ENCODE data around the gene PLEKHA6. TPM values are rescaled to one million over a fixed set of nuclear protein-coding genes. Genes with fewer than 3 reads are reported as not detected.

Gene PLEKHA6
- polyA plus RNA-seq, 3 donors: 41.1 to 56.4 (median 48.0) TPM

DNA sequence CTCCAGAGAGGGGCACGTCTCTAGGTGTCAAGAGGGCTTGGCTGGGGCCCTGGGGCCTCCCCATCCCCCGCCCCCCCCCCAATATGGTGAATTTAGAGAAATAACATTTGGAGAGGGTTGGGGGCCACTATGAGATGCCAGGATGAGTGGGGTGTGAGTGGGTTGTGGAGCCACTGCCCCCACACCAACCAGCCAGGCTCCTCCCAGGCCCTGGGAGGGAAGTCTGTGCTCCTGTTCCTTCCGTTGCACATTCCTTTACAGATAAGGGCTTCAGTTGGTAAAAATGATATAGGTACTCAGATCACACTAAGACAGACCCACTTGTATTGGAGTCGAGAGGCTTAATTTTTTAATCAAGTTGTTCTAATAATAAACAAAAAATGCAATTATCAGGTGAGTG, 585 bp upstream of the PLEKHA6 start:
- no peak for DNase-seq (ENCODE audit: extremely low read depth in 1 of 11, low read depth in 9 of 11, low spot score in 4 of 11)

DNA sequence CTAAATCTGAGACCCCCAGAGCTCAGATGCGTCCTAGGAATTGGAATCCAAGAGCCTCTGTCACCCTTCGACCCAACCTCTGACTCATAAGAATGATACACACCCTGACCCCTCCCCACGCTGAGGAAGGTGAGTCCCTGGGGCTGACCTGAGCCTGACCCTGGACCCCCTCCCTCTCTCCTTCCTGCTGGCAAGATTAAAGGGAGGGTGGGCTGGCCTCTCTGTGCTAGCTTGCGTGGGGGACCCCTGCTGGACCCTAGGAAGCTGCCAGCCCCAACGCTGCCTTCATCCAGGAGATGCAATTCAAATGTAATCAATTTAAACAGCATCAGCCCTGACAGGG, 627 bp downstream of the PLEKHA6 start:
- no peak for DNase-seq (ENCODE audit: extremely low read depth in 1 of 11, low read depth in 9 of 11, low spot score in 4 of 11)

DNA sequence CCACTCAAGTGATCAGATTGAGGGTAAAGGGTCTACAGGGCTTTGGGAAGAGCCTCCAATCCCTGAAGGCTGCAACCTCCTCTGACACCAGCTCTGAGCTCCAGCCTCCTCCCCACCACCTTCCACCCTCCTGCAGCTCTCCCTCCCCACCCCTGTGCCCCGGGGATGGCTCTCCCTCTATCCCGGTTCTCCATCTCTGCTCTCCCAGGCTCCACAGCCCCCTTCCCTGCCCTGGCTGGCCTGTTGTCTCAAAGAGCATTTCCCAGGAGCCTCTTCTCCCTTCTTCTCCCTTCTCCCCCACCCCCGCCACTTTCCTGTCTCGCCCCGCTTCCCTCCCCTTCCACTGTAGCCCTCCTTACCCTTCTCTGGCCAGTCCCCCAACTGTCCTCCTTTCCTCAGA, 1.1 kb downstream of the PLEKHA6 start:
- no peak for DNase-seq (ENCODE audit: extremely low read depth in 1 of 11, low read depth in 9 of 11, low spot score in 4 of 11)

DNA sequence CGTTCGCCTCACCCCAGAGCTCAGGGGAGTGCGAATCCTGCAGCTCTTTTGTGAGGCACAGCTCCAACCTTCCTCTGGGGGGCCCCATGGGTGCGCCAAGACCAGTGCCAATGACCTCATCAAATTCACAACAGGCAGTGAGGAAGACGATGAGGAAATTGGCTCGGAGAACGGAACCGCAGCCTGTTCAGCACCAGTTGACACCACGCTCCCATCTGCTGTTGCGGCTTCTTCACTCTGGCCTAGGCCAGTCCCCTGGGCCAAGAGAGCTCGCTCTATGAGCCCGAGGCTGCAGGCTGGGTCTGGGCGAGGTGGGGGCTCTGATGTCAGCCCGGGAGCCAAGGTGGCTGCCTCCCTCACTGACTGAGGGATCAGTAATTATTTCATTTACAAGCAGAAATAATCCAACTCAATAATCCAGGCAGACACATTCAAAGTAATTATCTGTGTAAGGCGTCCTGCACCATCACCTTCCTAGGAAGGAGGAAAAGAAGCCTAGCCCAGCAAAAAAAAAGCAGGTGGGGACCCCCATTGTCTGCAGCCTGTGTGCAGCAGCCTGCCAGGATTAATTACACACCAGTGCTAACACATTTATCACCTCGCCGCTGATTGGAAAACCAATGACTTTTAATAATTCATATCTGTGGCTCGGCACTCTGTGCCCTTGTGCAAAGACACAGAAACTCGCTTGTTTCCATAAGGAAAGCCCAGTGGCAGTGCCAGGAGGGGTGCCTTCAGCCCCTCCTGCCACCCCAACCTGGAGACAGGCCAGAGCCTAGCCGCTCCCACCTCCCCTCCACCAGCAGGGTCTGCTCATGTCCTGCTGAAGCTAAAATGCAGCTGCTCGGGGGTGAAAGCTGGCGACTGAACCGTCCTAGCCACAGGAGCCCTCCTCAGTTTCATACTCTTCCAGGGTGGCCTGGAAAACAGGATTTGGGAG, 1.9 kb downstream of the PLEKHA6 start:
- no peak for DNase-seq (ENCODE audit: extremely low read depth in 1 of 11, low read depth in 9 of 11, low spot score in 4 of 11)

DNA sequence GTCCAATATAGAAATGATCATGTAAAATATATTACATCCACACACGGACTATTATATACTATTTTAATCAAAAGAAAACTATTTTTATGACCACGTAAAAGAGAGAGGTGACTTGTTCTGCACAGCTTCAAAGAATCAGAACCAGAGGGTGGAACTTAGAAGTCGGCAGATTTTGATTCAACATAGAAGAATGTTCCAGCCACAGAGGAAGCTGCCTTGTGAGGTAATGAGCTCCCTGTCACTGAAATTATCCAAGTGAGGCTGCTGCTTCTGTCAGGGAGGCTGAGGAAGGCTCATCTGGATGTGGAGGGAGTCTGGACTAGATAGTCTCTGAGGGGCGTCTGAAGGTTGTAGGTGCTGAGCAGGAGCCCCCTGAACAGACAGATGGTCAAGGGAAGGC, 2.7 kb downstream of the PLEKHA6 start:
- DNase-seq (ENCODE audit: extremely low read depth in 1 of 11, low read depth in 9 of 11, low spot score in 4 of 11): no peak

DNA sequence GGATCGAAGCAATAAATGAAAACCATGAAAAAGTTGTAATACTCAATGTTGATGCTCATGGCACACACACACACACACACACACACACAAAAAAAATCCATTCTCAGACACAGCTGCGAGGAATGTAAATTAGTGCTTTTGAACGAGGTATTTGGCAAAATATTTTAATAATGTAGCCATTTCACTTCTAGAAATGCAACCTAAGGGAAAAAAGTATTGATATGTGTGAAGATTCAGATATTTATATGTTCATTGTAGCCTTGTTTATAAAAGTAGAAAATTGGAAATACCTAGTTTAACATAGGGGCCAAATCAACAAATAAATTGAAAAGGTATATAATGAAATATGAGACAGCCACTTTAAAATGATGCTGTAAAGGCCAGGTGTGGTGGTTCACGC, 3.8 kb downstream of the PLEKHA6 start:
- no peak for DNase-seq (ENCODE audit: extremely low read depth in 1 of 11, low read depth in 9 of 11, low spot score in 4 of 11)

DNA sequence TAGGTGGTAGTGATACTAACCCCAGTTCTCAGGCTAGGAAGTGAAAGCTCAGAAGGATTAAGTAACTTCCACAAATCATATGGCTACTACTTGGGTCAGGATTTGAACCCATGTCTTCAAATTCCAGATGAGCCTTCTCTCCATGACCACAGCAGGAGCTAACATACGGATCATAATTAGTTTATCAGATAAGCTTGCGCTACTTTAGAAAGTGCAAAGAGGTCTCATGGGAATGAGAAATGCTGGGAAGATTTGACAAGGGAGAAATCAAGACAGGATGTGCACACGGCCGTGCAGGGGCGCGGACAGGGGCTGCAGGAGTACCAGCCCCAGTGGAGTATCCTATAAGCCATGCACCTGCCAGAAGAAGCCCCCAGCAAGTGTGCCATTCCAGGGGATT, 5.2 kb downstream of the PLEKHA6 start:
- no peak for DNase-seq (ENCODE audit: extremely low read depth in 1 of 11, low read depth in 9 of 11, low spot score in 4 of 11)

DNA sequence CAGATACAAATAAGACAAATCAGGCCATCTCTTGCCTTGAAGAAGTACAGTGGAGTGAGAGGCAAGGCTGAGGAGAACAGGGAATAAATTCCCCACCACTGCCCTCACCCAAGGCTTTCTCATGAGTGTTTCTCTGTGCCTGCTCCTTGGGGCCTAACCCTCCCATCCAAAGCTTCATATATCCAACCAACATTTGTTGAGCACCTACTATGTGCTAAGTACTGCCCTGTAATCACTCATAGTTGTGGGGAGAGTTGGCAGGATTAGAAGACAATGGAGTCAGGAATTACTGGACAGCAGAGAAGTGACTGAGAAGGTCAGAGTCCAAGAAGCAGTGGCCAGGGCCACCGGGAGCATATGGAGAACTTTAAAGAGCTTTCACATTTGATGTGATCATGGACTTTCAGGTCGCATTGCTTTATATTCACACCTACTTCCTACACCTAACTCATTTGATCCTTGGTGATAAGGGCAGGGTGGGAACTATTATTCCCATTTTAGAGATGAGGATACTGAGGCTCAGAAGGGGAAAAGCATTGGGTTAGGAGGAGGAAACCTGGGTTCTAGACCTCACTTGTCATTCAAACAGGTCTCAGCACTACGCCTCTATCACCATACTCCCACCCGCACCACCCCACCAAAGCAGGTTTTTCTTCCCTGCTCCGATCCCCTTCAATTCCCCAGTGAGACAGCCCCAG, 6.4 kb downstream of the PLEKHA6 start:
- DNase-seq (ENCODE audit: extremely low read depth in 1 of 11, low read depth in 9 of 11, low spot score in 4 of 11): no peak

DNA sequence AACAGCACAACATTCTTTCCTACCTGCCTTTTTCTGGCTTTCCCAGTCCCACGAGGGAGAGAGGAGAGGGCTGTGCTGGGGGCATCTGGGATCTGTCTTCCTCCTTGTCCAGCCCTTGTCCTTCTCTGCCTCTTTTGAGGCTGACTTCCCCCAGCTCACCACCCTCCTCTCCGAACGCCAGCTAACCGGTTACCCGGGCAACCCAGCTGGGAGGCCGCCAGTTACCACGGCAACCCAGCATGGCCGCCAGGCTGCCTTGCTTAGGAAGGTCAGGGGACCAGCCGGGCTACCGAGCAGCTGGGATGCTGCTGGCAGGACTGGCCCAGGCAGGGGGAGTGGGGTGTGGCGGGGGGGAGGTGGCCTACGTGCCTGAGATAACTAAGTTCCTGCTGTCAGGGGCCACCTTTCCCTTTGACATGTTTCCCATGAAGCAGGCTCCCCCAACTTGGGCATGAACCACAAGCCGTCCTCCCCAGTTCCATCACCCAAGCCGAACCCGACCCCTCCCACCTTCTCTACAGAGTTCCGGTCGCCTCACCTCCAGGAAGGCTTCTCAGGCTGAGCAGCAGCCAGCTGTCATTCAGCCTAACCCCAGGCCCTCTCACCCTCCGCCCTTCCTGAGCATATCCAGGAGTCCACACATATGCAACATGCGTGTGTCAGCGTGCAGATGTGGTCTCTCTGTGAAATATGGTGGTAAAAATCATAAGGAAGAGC, 8.7 kb downstream of the PLEKHA6 start:
- peak in 9 of 11 donors; percentile 68 to 79 (median 74) for DNase-seq (ENCODE audit: extremely low read depth in 1 of 11, low read depth in 9 of 11, low spot score in 4 of 11)

DNA sequence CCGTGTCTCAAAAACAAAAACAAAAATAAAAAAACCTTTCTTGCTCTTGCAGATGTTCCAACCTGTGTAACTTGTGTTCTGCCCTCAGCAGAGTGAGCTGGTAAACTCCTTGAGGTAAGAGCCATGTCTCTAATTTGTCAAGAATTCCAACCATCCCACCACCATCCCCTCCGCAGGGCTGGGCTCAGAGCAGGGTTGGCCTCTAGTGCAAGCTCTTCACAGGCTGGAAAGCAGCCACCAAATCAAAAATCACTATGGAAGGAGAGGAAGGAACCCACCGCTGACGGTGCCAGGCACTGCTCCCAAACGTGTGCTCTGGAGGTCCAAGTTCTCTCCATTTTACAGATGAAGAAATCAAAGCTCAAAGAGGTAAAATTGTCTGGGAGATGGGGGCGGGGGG, 9.4 kb downstream of the PLEKHA6 start:
- no peak for DNase-seq (ENCODE audit: extremely low read depth in 1 of 11, low read depth in 9 of 11, low spot score in 4 of 11)

DNA sequence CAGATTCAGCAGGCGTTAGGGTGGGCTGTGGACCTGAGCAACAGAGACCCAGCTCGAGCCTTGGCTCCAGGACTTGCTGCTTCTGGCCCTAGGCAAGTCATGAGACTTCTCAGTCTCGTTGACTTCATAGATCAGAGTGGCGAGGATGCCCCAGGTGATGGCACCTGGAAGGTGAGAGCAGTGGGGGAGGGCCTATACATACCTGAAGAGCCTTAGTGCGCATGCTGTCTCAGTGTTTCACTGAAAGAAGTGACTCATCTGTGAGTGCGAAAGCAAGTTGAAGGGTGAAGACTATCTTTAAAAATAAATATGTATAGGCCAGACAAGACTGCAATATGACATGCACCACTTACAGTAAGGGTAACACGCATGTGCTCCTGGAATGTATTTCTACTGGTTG, 10.1 kb downstream of the PLEKHA6 start:
- no peak for DNase-seq (ENCODE audit: extremely low read depth in 1 of 11, low read depth in 9 of 11, low spot score in 4 of 11)

DNA sequence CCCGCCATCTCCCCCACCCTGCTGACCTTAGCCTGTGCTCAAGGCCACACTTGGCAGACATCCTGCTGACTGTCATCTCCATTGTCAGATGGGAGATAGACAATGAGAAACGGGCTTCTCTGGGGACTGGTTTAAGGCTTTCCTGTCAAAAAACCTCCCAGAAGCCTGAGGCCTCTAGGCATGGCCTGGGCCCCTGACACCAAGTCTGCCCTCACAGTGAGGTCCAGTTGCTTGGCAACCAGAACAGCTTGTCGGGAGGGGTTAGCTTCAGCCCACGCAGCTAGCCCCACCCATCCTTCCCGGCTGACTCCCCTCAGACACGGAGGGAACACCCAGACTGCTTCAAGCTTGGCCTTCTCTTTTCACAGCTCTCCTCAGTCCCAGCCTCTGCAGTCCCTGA, 11.0 kb downstream of the PLEKHA6 start:
- peak in 10 of 11 donors; percentile 61 to 87 (median 78) for DNase-seq (ENCODE audit: extremely low read depth in 1 of 11, low read depth in 9 of 11, low spot score in 4 of 11)

DNA sequence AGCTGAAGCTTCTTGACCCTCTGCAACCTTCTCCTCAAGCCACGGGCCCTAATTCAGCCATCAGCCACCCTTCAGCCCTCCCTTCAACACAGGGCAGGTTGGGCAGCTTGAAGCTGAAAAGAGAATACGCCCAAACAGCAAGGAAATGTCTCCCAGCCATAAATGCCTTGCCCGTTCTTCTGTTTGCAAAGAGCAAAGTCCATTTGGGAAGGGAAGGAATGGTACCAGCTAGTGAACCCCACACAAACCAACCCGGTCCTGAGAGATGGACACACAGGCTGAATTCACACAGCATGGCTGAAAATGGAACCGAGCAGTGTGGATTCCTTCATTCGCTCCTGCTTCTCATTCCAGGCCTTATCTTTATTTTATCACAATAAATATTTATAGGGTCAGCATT, 11.5 kb downstream of the PLEKHA6 start:
- DNase-seq (ENCODE audit: extremely low read depth in 1 of 11, low read depth in 9 of 11, low spot score in 4 of 11): no peak

DNA sequence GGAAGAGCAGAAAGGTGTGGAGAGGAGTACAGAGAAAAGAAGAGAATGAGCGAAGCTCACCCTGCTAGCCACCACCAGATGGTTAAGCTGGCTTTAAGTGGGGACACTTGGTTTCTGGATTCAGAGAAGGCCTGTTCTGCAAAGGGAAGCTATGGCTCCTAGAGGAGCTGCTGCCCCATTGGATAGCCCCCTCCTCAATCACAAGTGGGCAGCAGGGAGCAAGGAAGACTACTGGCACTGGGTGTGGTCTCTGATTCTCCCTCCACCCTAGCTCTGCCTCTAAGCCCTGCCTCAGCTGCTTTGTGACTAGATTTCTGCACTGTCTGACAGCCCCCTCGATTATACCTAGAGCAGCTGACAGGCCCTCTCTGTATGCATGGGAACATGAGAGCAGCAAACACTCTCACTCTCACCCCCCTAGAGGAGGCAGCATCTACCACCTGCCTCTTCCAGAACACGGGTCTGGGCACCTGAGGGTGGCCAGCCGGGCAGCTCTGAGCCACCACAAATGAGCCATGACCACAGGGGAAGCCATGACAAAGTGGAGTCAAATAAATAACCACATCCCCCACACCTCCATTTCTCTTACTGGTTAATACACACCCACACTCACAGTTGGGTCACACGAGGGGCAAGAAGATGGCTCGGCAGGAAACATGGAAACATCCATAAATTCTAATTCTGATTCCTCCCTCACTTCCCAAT, 13.6 kb downstream of the PLEKHA6 start:
- DNase-seq (ENCODE audit: extremely low read depth in 1 of 11, low read depth in 9 of 11, low spot score in 4 of 11): no peak

DNA sequence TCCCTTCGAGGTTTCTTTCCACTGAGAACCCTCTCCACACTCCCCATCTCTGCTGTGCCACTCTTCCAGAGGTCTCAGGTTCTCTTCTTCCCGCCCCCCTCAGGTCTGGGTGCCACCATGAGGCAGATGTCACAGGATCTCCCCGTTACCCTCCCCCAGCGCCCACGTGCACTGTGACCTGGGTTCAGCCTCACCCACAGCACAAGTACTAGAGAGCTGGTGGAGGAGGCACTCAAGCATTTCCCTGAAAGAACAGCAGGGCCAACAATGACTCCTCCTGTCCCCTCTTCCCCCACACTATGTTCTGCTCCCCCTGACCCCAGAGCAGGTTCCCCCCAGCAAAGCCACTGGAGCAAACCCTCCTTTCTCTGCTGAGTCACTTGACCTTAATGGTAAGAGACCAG, 14.3 kb downstream of the PLEKHA6 start:
- DNase-seq (ENCODE audit: extremely low read depth in 1 of 11, low read depth in 9 of 11, low spot score in 4 of 11): no peak

DNA sequence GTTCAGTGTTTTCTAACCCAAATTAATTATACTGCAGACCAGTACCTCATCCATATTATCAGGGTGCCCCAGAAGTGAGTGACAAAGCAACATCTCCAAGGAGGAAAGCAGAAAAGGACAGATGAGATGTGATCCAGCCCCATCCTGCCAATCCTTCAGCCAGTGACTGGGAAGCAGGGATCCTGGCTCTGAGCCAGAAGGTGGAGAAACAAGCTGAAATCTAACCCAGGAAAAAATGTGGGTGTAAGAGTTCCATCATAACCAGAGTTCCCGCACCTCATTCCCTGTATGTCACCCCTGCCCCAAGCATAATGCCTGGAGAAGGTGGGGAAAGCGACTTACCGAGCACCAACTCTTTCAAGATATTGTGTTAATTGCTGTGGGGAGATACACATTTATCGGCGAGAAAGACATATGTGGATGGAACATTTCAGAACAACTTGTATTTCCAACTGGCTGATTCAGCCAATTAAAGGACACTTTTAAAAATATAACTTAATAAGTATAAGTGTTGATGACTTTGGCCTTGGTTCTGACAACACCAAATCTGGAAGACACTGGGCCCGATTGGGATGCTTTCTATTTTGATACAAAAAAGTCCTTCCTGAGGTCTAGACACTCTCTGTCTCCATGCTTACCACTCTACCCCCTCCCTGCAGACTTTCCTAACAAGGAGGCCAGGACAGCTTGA, 14.9 kb downstream of the PLEKHA6 start:
- DNase-seq (ENCODE audit: extremely low read depth in 1 of 11, low read depth in 9 of 11, low spot score in 4 of 11): no peak

DNA sequence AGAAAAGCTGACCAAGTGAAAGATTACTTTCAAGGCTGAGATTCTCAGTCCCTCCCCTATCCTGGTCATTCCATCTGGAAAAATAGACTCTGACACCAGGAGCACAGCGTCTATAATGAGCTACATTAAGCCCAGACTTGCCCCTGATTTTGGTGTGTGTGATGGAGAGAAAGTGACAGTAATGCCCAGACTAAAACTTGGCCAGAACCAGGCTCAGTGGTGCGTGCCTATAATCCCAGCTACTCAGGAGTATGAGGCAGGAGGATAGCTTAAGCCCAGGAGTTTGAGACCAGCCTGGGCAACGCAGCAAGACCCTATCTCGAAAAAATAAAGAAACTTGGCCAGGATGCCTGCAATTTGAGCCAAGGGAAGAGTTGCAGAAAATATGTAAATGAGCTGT, 15.9 kb downstream of the PLEKHA6 start:
- no peak for DNase-seq (ENCODE audit: extremely low read depth in 1 of 11, low read depth in 9 of 11, low spot score in 4 of 11)

DNA sequence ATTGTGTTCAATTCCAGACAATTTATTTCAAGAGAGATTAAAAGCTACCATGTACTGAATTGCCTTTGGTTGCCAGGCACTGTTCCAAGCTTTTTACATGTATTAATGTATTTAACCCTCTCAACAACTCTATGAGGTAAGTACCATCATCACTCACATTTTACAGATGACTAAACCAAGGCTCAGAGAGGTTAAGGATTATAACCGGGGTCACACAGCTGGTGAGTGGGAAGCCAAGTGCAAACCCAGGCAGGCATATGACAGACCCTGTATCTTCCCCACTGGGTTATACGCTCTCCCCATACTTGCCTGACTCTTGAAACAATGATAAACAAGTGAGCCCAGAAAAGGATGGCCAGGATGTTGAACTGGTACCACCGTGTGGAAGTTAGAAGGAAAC, 16.5 kb downstream of the PLEKHA6 start:
- no peak for DNase-seq (ENCODE audit: extremely low read depth in 1 of 11, low read depth in 9 of 11, low spot score in 4 of 11)

DNA sequence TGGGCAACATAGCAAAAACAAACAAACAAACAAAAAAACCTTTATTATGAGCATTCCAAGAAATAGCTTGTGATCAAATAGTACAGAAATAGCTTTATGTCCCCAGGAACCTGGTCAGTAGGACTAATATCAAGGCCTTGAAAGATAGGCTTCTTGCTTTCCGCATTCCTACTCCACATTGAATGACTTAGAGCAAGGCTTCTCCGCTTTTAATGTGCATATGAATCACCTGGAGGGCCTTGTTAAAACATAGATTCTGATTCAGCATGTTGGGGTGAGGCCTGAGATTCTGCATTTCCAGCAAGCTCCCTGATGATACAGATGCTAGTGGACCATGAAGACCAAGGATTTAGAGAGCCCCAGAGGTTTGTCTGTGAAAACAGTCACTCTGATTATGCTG, 17.4 kb downstream of the PLEKHA6 start:
- no peak for DNase-seq (ENCODE audit: extremely low read depth in 1 of 11, low read depth in 9 of 11, low spot score in 4 of 11)
